ENCODE measurements around the gene COL23A1.
"Not testable (repeated sequence)": the region's sequence is repeated elsewhere in the genome, so short reads cannot be mapped to it uniquely, and the experiment has no call there.

COL23A1 gene

GRCh38 chr5:178277866-178278265 lies 312.3 kb downstream of the COL23A1 start:
- no peak for DNase-seq

GRCh38 chr5:178277346-178277745 lies 312.8 kb downstream of the COL23A1 start:
- DNase-seq = no peak

GRCh38 chr5:178274781-178275537 lies 315.2 kb downstream of the COL23A1 start:
- no peak for DNase-seq

- DNase-seq = no peak
These were observed 316.3 kb downstream of the COL23A1 start for GRCh38 chr5:178273665-178274541.

- DNase-seq = no peak
These were observed 317.2 kb downstream of the COL23A1 start for GRCh38 chr5:178273041-178273440.

GRCh38 chr5:178272591-178272990 lies 317.6 kb downstream of the COL23A1 start:
- DNase-seq = no peak

- no peak for DNase-seq
These were observed 318.3 kb downstream of the COL23A1 start for GRCh38 chr5:178271726-178272479.

- no peak for DNase-seq
These were observed 319.0 kb downstream of the COL23A1 start for GRCh38 chr5:178271231-178271630.

GRCh38 chr5:178269499-178269898 lies 320.7 kb downstream of the COL23A1 start:
- no peak for DNase-seq

GRCh38 chr5:178267876-178268275 lies 322.3 kb downstream of the COL23A1 start:
- DNase-seq = no peak

- DNase-seq = no peak
These were observed 322.9 kb downstream of the COL23A1 start for GRCh38 chr5:178267245-178267644.

GRCh38 chr5:178266581-178266980 lies 323.6 kb downstream of the COL23A1 start:
- no peak for DNase-seq

GRCh38 chr5:178265746-178266145 lies 324.4 kb downstream of the COL23A1 start:
- DNase-seq = no peak

GRCh38 chr5:178264044-178264443 lies 326.1 kb downstream of the COL23A1 start:
- DNase-seq = no peak

GRCh38 chr5:178261666-178262600 lies 328.3 kb downstream of the COL23A1 start:
- no peak for DNase-seq

- DNase-seq = no peak
These were observed 330.3 kb downstream of the COL23A1 start for GRCh38 chr5:178259623-178260536.

GRCh38 chr5:178257650-178258049 lies 332.5 kb downstream of the COL23A1 start:
- DNase-seq = no peak

GRCh38 chr5:178256746-178257145 lies 333.4 kb downstream of the COL23A1 start:
- DNase-seq = no peak

- not testable (repeated sequence) for DNase-seq
These were observed 336.6 kb downstream of the COL23A1 start for GRCh38 chr5:178253632-178254031.

GRCh38 chr5:178252258-178252657 lies 337.9 kb downstream of the COL23A1 start:
- no peak for DNase-seq

GRCh38 chr5:178250263-178250662 lies 339.9 kb downstream of the COL23A1 start:
- no peak for DNase-seq
